Measurements from ENCODE around the gene STAC3. TPM values are rescaled to one million over a fixed set of nuclear protein-coding genes. Genes with fewer than 3 reads are reported as not detected.

STAC3 gene
- total and polyA plus RNA-seq, 2 experiments from 2014 or later, result 0.48 to 3.0 TPM

DNA sequence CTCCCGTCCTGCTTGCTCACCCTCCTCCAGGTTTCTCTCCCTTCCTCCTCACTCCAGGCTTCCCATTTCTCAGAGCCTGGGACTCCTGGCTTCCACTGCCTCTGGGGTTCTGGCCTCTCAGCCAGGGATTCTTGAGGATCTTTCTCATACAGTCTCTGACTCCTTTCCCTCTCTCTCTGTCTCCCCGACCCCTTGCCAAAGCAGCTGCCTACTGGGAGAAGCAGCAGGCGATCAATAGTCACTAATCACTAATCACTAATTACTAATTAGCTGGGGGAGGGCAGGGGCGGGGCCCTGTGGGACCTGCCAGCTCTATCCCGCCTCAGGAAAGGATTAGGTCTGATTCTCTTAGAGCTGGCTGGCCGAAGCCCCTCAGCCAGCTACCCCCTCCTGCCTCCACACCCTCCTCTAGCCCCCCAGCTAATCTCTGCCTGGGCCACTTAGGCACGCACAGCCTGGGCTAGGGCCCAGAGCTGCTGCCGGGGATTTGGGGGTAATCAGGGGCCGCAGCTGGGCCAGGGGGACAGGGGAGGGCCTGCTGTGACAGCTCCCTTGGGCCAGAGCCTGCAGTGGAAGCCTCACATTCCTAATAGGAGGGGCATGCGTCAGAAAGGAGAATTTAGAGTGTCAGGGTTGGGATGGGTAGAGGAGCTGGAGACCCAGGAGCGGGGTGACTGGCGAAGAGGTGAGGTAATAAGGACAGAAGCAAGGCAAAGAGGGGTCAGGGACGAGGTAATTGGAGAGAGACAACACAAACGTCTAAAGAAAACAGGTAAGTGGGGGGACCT is 31.6 kb downstream of the STAC3 start:
- Mint-ChIP-seq H3K36me3 (ENCODE audit: low read depth) (no peaks in the 10 kb centered on the region; the same call in 2 of the 3 replicates), H3K27ac (no peak overlapping the region), H3K4me3 (peak overlapping the region; percentile 66), H3K4me1 (peaks cover 67% of the 10 kb centered on the region), H3K27me3 (ENCODE audit: insufficient read depth, low read depth, poor library complexity) (peaks cover 92% of the 10 kb centered on the region), H3K9me3 (peaks cover 3% of the 10 kb centered on the region)
- TF ChIP-seq CREB1 (CRISPR knock-in tag; IDR thresholded peaks at IDR 0.05; ENCODE audit: low read depth), result no peak
- no peak for TF ChIP-seq EZH2phosphoT487 (IDR thresholded peaks at IDR 0.05; ENCODE audit: unreplicated experiment)
- no peak for TF ChIP-seq ZNF114 (CRISPR knock-in tag; IDR thresholded peaks at IDR 0.05)
- peak; percentile 79 for TF ChIP-seq EZH2 (IDR thresholded peaks at IDR 0.05; ENCODE audit: low read depth, unreplicated experiment)
- TF ChIP-seq, protein P1, sequence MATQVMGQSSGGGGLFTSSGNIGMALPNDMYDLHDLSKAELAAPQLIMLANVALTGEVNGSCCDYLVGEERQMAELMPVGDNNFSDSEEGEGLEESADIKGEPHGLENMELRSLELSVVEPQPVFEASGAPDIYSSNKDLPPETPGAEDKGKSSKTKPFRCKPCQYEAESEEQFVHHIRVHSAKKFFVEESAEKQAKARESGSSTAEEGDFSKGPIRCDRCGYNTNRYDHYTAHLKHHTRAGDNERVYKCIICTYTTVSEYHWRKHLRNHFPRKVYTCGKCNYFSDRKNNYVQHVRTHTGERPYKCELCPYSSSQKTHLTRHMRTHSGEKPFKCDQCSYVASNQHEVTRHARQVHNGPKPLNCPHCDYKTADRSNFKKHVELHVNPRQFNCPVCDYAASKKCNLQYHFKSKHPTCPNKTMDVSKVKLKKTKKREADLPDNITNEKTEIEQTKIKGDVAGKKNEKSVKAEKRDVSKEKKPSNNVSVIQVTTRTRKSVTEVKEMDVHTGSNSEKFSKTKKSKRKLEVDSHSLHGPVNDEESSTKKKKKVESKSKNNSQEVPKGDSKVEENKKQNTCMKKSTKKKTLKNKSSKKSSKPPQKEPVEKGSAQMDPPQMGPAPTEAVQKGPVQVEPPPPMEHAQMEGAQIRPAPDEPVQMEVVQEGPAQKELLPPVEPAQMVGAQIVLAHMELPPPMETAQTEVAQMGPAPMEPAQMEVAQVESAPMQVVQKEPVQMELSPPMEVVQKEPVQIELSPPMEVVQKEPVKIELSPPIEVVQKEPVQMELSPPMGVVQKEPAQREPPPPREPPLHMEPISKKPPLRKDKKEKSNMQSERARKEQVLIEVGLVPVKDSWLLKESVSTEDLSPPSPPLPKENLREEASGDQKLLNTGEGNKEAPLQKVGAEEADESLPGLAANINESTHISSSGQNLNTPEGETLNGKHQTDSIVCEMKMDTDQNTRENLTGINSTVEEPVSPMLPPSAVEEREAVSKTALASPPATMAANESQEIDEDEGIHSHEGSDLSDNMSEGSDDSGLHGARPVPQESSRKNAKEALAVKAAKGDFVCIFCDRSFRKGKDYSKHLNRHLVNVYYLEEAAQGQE (IDR thresholded peaks at IDR 0.05; ENCODE audit: unreplicated experiment), result no peak
- TF ChIP-seq, protein P2, sequence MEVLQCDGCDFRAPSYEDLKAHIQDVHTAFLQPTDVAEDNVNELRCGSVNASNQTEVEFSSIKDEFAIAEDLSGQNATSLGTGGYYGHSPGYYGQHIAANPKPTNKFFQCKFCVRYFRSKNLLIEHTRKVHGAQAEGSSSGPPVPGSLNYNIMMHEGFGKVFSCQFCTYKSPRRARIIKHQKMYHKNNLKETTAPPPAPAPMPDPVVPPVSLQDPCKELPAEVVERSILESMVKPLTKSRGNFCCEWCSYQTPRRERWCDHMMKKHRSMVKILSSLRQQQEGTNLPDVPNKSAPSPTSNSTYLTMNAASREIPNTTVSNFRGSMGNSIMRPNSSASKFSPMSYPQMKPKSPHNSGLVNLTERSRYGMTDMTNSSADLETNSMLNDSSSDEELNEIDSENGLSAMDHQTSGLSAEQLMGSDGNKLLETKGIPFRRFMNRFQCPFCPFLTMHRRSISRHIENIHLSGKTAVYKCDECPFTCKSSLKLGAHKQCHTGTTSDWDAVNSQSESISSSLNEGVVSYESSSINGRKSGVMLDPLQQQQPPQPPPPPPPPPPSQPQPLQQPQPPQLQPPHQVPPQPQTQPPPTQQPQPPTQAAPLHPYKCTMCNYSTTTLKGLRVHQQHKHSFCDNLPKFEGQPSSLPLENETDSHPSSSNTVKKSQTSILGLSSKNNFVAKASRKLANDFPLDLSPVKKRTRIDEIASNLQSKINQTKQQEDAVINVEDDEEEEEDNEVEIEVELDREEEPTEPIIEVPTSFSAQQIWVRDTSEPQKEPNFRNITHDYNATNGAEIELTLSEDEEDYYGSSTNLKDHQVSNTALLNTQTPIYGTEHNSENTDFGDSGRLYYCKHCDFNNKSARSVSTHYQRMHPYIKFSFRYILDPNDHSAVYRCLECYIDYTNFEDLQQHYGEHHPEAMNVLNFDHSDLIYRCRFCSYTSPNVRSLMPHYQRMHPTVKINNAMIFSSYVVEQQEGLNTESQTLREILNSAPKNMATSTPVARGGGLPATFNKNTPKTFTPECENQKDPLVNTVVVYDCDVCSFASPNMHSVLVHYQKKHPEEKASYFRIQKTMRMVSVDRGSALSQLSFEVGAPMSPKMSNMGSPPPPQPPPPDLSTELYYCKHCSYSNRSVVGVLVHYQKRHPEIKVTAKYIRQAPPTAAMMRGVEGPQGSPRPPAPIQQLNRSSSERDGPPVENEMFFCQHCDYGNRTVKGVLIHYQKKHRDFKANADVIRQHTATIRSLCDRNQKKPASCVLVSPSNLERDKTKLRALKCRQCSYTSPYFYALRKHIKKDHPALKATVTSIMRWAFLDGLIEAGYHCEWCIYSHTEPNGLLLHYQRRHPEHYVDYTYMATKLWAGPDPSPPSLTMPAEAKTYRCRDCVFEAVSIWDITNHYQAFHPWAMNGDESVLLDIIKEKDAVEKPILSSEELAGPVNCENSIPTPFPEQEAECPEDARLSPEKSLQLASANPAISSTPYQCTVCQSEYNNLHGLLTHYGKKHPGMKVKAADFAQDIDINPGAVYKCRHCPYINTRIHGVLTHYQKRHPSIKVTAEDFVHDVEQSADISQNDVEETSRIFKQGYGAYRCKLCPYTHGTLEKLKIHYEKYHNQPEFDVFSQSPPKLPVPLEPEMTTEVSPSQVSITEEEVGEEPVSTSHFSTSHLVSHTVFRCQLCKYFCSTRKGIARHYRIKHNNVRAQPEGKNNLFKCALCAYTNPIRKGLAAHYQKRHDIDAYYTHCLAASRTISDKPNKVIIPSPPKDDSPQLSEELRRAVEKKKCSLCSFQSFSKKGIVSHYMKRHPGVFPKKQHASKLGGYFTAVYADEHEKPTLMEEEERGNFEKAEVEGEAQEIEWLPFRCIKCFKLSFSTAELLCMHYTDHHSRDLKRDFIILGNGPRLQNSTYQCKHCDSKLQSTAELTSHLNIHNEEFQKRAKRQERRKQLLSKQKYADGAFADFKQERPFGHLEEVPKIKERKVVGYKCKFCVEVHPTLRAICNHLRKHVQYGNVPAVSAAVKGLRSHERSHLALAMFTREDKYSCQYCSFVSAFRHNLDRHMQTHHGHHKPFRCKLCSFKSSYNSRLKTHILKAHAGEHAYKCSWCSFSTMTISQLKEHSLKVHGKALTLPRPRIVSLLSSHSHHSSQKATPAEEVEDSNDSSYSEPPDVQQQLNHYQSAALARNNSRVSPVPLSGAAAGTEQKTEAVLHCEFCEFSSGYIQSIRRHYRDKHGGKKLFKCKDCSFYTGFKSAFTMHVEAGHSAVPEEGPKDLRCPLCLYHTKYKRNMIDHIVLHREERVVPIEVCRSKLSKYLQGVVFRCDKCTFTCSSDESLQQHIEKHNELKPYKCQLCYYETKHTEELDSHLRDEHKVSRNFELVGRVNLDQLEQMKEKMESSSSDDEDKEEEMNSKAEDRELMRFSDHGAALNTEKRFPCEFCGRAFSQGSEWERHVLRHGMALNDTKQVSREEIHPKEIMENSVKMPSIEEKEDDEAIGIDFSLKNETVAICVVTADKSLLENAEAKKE (CRISPR knock-in tag; IDR thresholded peaks at IDR 0.05), result no peak
- 0 out of 2 replicates have a peak, but pooled peaks cover 27% of the 10 kb centered on the region for H3F3A ChIP-seq (replicated peaks; ENCODE audit: low read depth)
- H3K4me2 ChIP-seq, result peak overlapping the region; percentile 76
- DNase-seq (ENCODE audit: low spot score) (no peak), ATAC-seq (no peak)
- H3K9me2 ChIP-seq (ENCODE audit: insufficient read depth), result no peaks in the 10 kb centered on the region
- peaks cover 7% of the 10 kb centered on the region; the same call in 1 of the 2 replicates for H4K20me1 ChIP-seq (replicated peaks; ENCODE audit: insufficient read depth)
- peak overlapping the region; percentile 43; the same call in 1 of the 2 replicates for H3K4me3 ChIP-seq
- no peaks in the 10 kb centered on the region for H3K79me2 ChIP-seq (replicated peaks; ENCODE audit: insufficient read depth)
- H3K27ac ChIP-seq (ENCODE audit: low read depth), result no peak overlapping the region
- peaks cover 54% of the 10 kb centered on the region for H3K4me1 ChIP-seq (ENCODE audit: insufficient read depth)
- H3K27me3 ChIP-seq (ENCODE audit: insufficient read depth), result peaks cover 99% of the 10 kb centered on the region
- H3K36me3 ChIP-seq (ENCODE audit: insufficient read depth), result no peaks in the 10 kb centered on the region
- no peak overlapping the region for H2AFZ ChIP-seq

All from GM23338 (cell line).